NCI-H1048 (cell line): Measurements from ENCODE around the gene BARX1.
"Not testable (repeated sequence)": the region's sequence is repeated elsewhere in the genome, so short reads cannot be mapped to it uniquely, and the experiment has no call there.

Experiments used
- DNase-seq: peaks from one replicate; lab custom pipeline; 2025; lab: John Stamatoyannopoulos, UW

The BARX1 gene

GRCh38 chr9:93965830-93966577 lies 10.8 kb upstream of the BARX1 start:
- no peak for DNase-seq

GRCh38 chr9:93964685-93965084 lies 9.5 kb upstream of the BARX1 start:
- no peak for DNase-seq

GRCh38 chr9:93963969-93964368 lies 8.8 kb upstream of the BARX1 start:
- no peak for DNase-seq

- DNase-seq = not testable (repeated sequence)
Measured at GRCh38 chr9:93963489-93963888, 8.3 kb upstream of the BARX1 start.

GRCh38 chr9:93962561-93963440 lies 7.6 kb upstream of the BARX1 start:
- DNase-seq = peak; percentile 44

GRCh38 chr9:93962017-93962416 lies 6.9 kb upstream of the BARX1 start:
- DNase-seq = no peak

- DNase-seq = no peak
Measured at GRCh38 chr9:93960971-93961841, 6.1 kb upstream of the BARX1 start.

- DNase-seq = no peak
Measured at GRCh38 chr9:93960221-93960970, 5.2 kb upstream of the BARX1 start.

GRCh38 chr9:93959739-93960154 lies 4.6 kb upstream of the BARX1 start:
- DNase-seq = no peak

GRCh38 chr9:93958819-93959682 lies 3.9 kb upstream of the BARX1 start:
- no peak for DNase-seq

GRCh38 chr9:93958121-93958818 lies 3.1 kb upstream of the BARX1 start:
- no peak for DNase-seq

GRCh38 chr9:93955981-93956784 lies 1.0 kb upstream of the BARX1 start:
- DNase-seq = no peak

- no peak for DNase-seq
Measured at GRCh38 chr9:93954434-93955061, 607 bp downstream of the BARX1 start.

GRCh38 chr9:93953496-93954433 lies 1.4 kb downstream of the BARX1 start:
- no peak for DNase-seq

- DNase-seq = no peak
Measured at GRCh38 chr9:93952784-93953495, 2.2 kb downstream of the BARX1 start.

GRCh38 chr9:93952119-93952783 lies 2.9 kb downstream of the BARX1 start:
- DNase-seq = no peak
